HG03025 (cell line): ENCODE results near the gene PBLD.
"Not testable (repeated sequence)": the region's sequence is repeated elsewhere in the genome, so short reads cannot be mapped to it uniquely, and the experiment has no call there.

Experiments used
- ATAC-seq: cut with Tn5 transposase; IDR thresholded peaks from one replicate; pipeline ENCODE4 v1.9.1; 2021; ENCODE audit warnings: mild to moderate bottlenecking, moderate library complexity; ENCODE audit not compliant: unreplicated experiment, low FRiP score

PBLD gene

DNA sequence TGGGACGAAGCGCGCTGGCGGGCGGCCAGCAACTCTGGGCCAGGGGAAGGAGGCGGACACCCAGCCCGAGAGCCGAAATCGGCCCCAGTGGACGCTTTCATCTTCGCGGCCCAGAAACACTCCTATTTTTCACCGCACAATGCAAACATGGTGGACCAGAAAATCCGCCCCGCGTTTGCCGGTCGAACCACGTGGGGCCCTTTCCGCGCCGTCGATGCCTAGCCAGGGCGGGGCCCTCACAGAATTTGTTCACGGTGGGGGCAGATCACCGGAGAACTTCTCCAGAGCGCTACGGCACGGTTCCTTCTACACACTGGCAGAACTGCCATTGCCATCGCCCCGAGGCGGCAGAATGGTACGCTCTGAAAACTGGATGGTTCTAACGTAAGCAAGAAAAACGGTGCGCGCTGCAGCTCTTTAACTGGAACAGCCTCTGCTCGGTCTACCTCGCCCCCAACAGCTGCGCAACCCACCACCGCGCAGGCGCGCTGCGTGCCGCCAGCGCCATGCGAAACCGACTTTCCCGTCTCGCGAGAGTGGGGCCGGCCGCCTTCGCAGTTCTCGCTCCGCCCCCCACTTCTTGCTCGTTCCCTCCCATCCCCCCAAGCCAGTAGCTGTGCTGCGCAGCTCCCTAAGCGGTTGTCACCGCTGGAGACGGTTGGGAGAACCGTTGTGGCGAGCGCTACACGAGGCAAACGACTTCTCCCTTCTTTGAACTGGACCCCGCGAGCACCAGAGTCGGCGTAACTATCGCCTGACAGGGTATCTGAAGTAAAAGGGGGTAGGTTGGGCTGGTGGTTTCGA, 1.1 kb downstream of the PBLD start, which contains the start of gene HNRNPH3:
TSS of gene HNRNPH3 (plus strand) at position 610 of the 804 bp plus-strand sequence. CDS start 5,158 bp downstream, outside the sequence.
- peak; percentile 76 for ATAC-seq

GRCh38 chr10:68330852-68331454, 1.8 kb downstream of the PBLD start:
- ATAC-seq: no peak

DNA sequence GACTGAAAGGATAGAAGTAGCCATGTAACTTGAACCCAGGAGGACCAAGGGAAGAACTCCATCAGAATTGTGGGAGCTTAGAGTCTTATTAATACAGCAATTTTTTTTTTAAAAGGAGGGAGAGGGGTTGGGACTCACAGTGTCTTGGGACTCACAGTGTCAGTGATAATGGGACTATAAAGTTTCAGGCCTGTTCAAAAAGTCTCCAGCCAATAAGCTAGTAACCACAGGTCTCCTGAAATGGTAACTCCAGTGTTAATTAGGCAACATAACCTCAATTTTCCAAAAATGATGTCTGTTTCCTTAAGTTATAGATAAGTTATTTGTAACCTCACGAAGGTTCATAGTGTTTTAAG, 3.2 kb downstream of the PBLD start:
- ATAC-seq: no peak

- no peak for ATAC-seq
These were observed 4.6 kb downstream of the PBLD start for GRCh38 chr10:68327889-68328786.

GRCh38 chr10:68324396-68324795, 8.3 kb downstream of the PBLD start:
- ATAC-seq: not testable (repeated sequence)

DNA sequence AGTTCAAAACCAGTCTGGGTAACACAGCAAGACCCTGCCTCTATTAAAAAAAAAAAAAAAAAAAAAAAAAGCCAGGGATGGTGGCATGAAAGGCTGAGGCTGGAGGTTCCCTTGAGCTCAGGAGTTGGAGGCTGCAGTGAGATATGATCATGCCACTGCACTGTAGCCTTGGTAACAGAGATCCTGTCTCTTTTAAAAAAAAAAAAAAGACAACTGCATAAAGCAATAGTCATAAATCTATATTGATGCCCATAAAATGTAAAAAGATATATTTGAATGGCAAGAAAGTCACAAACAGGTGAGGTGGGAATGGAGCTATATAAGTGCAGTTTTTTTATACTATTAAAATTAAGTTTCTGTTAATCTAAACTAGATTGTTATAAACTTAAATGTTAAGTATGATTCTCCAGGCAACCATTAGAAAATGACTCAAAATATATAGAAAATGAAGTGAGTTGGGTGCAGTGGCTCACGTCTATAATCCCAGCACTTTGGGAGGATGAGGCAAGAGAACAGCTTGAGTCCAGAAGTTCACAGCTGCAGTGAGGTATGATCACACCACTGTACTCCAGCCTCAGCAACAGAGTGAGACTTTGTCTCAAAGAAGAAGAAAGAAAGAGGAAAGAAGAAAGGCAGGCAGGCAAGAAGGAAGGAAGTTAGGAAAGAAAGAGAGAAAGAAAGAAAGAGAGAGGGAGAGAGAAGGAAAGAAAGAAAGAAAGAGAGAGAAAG, 14.2 kb downstream of the PBLD start:
- ATAC-seq: no peak

DNA sequence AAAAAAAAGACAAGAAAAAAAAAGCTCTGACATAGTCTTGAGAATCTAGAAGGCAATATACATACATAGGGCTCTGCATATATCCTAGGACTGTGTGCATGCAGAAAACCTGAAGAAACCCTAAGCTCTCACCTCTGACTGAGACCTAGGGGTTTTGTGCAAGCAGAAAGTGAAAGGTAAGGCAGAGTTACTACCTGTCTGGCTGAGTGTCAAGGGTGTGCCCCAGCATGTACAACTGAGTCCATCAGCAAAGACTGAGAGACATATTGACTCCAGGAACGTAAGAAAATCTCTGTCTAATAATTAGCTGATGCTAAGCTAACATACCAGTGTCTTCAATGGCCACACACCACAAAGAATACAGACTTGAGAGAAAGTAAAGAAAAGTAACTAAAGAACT, 17.1 kb downstream of the PBLD start:
- no peak for ATAC-seq

- ATAC-seq: not testable (repeated sequence)
These were observed 17.8 kb downstream of the PBLD start for GRCh38 chr10:68314930-68315329.

DNA sequence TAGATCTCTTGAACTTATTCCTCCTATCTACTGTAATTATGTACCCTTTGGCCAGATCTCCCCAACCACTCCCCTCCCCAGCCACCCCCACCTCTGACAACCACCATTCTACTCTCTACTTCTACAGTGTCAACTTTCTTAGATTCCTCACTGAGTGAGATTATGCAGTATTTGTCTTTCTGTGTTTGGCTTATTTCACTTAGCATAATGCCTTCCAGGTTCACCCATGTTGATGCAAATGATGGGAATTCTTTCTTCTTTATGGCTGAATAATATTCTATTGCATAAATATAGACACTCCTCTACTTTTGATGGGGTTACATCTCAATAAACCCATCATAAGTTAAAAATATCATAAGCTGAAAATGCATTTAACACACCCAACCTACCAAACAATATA, 22.2 kb downstream of the PBLD start:
- no peak for ATAC-seq

GRCh38 chr10:68305854-68306253, 26.9 kb downstream of the PBLD start:
- ATAC-seq: no peak

- ATAC-seq: no peak
These were observed 28.8 kb downstream of the PBLD start for GRCh38 chr10:68303849-68304412.

DNA sequence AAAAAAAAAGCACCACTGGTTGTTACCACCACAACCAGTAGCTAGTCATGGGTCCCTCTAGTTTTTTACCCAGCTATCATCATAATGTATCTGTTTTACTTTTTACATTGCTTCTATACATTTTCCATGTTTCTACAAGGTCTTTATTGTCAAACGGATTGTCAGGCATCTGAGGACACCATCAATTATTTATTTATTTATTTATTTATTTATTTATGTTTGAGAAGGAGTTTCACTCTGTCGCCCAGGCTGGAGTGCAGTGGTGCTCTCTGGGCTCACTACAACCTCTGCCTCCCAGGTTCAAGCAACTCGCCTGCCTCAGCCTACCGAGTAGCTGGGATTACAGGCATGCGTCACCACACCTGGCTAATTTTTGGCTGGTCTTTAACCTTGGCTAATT, 29.9 kb downstream of the PBLD start:
- no peak for ATAC-seq

GRCh38 chr10:68302503-68302823, 30.3 kb downstream of the PBLD start:
- no peak for ATAC-seq

DNA sequence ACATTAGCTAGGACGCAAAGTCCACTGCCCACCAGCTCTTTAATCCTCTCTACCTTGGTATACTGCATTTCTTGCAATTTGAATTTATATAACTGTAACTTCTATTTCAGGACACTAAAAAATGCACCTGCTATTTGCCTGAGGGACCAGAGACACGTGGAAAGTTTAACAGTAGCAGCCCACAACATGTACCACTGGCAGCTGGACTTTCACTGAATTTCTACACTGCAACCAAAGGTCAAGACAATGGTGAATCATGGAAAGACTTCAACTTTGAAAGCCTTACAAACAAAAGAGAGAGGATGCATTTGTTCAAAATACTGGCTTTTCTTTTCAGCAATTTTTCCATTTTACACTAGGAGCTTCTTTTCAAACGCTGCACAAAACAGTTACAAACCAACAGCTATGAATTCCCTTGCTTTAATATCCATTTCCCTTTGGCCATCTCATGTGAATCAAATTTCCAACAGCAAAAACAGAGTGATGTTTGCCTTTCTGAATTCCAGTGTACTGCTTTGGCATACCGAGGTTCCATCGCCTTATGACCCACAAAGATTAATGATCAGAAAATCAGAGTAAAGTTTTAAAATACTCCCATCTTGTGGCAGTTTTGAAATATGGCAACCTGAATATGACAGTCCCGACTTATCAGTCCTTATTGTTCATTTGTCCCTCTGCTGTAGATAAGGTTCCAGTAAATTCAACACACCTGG, 30.8 kb downstream of the PBLD start:
- no peak for ATAC-seq

GRCh38 chr10:68301301-68301700, 31.4 kb downstream of the PBLD start:
- no peak for ATAC-seq

- ATAC-seq: no peak
These were observed 35.7 kb downstream of the PBLD start for GRCh38 chr10:68296843-68297663.

DNA sequence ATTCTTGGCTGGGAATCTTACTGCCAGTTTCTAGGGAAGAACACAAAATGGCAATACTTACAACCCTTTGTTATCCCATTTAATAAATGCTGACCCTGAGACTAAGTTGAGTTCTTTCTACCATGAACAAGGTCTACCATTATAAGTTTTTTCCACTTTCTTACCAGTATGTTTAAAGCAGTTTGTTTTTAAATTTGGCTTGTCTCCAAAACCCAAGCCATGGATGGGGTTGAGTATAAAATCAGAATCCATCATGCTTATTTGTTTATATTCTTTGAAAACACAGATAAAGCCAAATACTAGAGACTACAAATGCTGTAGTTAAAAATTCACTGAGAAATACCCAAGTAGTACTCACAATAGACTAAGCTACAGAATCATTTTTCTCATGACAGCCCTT, 42.0 kb downstream of the PBLD start:
- no peak for ATAC-seq

DNA sequence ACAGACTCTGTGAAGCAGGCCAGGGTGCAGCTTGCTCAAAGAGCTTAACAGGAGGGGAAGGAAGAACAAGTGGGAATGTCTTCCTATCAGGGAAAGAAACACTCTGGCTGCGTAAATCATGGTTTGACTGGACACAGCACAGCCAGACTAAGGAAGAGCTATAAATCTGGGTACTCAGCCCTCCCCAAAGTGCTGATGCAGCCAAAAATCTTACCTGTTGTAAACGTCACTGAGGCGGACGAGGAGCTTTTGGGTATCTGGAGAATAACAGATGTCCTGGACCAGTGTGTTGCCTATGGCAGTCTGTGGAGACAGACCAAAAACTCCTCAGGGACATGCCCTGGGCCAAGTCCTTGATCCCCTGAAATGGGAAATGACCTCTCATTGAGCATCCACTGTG, 44.0 kb downstream of the PBLD start:
- ATAC-seq: no peak
